Vagina (tissue), 2 donors: ENCODE measurements around the gene RAC2. TPM values are rescaled to one million over a fixed set of nuclear protein-coding genes. Genes with fewer than 3 reads are reported as not detected.

Source experiments
- DNase-seq, 2 donors: peaks; one replicate each; pipeline ENCODE4 v3.0.0-alpha.2; 2017; ENCODE audit errors: extremely low spot score in 2 of 2
- H3K27ac ChIP-seq: fragments of 200-600 bp; sonication (generic); one replicate; pipeline ENCODE4 v1.5.1; 2019
- H3K27me3 ChIP-seq: fragments of 200-600 bp; sonication (generic); one replicate; pipeline ENCODE4 v1.5.1; 2019
- H3K36me3 ChIP-seq, 2 donors: fragments of 200-600 bp; sonication (generic); one replicate each; pipeline ENCODE4 v1.5.1; 2017 to 2019
- H3K4me1 ChIP-seq: fragments of 200-600 bp; sonication (generic); one replicate; pipeline ENCODE4 v1.5.1; 2019
- H3K4me3 ChIP-seq, 2 donors: fragments of 200-600 bp; sonication (generic); 1 replicate in 1 of 2; 2 replicates in 1 of 2; pipeline ENCODE4 v1.5.1; 2016 to 2019
- H3K9me3 ChIP-seq: fragments of 200-600 bp; sonication (generic); one replicate; pipeline ENCODE4 v1.5.1; 2019
- POLR2A ChIP-seq, 2 donors: fragments of 450-650 bp; IDR thresholded peaks; one replicate each; pipeline ENCODE4 v1.6.1; 2017; ENCODE audit warnings: antibody characterized with exemption in 2 of 2, mild to moderate bottlenecking in 2 of 2, moderate library complexity in 2 of 2
- POLR2AphosphoS5 ChIP-seq, 2 donors: sonication (generic); formaldehyde crosslinking; IDR thresholded peaks; one replicate each; pipeline ENCODE4 v1.9.0; 2017; ENCODE audit warnings: antibody characterized with exemption in 2 of 2, mild to moderate bottlenecking in 2 of 2, low read depth in 1 of 2; ENCODE audit not compliant: insufficient read depth in 1 of 2
- intact Hi-C: fragments of 100-400 bp; cut with DNase I; formaldehyde crosslinking; loops from one replicate; pipeline ENCODE4 v1.15.1; 2023
- total RNA-seq: library from RNA; depleted of rRNA; stranded (reverse); fragments of >200 nt; gene quantifications from one replicate; pipeline ENCODE4 v1.2.3, GENCODE V29; 2016
- TF ChIP-seq, protein P1 (sequence below), 3 experiments: fragments of 450-650 bp in 2 of 3; fragments of 200-600 bp in 1 of 3; sonication (generic) in 1 of 3; IDR thresholded peaks; one replicate each; pipeline ENCODE4 v1.5.1; 2017 to 2019; ENCODE audit warnings: antibody characterized with exemption in 3 of 3, mild to moderate bottlenecking in 2 of 3, moderate library complexity in 2 of 3

RAC2 gene
- total RNA-seq, 1 donor from 2014 or later, result 15.7 TPM

DNA sequence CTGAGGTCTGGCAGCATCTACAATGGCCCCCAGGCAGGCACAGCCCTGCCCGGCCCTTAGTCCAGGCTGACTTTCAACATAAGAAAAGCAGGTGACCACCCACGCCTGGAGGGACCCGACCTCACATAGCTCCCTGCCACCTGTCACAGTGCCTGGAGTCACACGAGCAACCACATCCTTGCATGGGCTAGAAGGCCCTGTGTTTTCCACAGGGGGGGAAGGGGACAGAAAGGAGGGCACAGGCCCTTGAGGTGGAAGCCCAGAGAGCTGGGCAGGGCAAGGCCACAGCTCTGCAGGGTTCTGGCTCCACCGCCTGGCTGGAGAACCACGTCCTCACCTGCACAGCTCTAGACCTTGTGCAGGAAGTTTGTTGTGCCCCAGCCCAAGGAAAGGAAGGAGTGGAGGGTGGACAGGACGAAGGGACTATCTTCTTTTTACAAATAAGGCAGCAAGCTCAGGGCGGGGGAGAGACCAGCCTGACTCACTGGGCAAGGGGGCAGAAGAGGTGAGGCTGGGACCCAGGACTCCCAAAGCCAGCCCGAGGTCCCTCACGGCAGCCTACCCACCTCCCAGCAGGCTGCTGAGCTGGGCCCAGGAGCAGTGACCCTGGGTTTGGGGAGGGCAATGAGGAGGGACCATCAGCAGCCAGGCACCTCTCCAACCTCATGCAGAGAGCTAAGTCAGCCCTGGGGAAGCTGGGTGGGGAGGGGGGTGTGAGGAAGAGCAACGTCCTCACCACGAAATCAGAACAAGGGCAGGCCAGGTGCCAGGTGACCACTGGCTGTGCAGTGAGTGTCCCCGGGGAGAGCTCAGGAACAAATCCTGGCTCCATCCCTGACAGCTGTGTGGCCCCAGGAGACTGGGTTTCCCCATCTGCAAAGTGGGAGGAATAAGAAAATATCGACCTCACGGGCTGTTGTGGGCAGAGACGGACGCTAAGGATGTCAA is 60.4 kb downstream of the RAC2 start:
- no peaks in the 10 kb centered on the region for H3K27me3 ChIP-seq
- no peaks in the 10 kb centered on the region for H3K9me3 ChIP-seq
- H3K4me1 ChIP-seq, result peaks cover 49% of the 10 kb centered on the region
- intact Hi-C loops, result no loop called here
- H3K36me3 ChIP-seq, result no peaks in the 10 kb centered on the region
- TF ChIP-seq POLR2A (IDR thresholded peaks at IDR 0.05) (no peak), POLR2AphosphoS5 (IDR thresholded peaks at IDR 0.05; ENCODE audit: insufficient read depth in 1 of 2, low read depth in 1 of 2) (no peak)
- TF ChIP-seq, protein P1, sequence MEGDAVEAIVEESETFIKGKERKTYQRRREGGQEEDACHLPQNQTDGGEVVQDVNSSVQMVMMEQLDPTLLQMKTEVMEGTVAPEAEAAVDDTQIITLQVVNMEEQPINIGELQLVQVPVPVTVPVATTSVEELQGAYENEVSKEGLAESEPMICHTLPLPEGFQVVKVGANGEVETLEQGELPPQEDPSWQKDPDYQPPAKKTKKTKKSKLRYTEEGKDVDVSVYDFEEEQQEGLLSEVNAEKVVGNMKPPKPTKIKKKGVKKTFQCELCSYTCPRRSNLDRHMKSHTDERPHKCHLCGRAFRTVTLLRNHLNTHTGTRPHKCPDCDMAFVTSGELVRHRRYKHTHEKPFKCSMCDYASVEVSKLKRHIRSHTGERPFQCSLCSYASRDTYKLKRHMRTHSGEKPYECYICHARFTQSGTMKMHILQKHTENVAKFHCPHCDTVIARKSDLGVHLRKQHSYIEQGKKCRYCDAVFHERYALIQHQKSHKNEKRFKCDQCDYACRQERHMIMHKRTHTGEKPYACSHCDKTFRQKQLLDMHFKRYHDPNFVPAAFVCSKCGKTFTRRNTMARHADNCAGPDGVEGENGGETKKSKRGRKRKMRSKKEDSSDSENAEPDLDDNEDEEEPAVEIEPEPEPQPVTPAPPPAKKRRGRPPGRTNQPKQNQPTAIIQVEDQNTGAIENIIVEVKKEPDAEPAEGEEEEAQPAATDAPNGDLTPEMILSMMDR (IDR thresholded peaks at IDR 0.05), result no peak
- no peak for DNase-seq
- H3K4me3 ChIP-seq, result no peak overlapping the region
- no peak overlapping the region for H3K27ac ChIP-seq

DNA sequence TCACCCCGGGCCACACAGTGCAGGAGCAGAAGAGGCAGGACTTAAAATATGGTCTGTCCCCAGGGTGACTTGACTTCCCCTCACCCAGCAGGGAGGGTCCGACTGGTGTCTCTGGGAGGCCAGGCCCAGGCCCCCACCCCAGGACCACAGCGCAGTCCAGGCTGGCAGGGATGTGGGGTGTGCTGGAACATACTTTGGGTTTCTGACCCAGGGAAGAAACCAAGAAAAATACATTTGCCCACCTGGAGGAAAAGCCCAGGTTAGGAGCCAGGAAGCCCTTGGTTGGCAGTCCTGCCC is 61.2 kb downstream of the RAC2 start:
- no peak overlapping the region for H3K27ac ChIP-seq
- H3K4me3 ChIP-seq, result no peak overlapping the region
- no peaks in the 10 kb centered on the region for H3K9me3 ChIP-seq
- intact Hi-C loops, result no loop called here
- no peaks in the 10 kb centered on the region for H3K36me3 ChIP-seq
- TF ChIP-seq, protein P1 (IDR thresholded peaks at IDR 0.05), result no peak
- TF ChIP-seq POLR2AphosphoS5 (IDR thresholded peaks at IDR 0.05; ENCODE audit: insufficient read depth in 1 of 2, low read depth in 1 of 2), result no peak
- no peak for TF ChIP-seq POLR2A (IDR thresholded peaks at IDR 0.05)
- DNase-seq, result no peak
- peaks cover 49% of the 10 kb centered on the region for H3K4me1 ChIP-seq
- H3K27me3 ChIP-seq, result no peaks in the 10 kb centered on the region

DNA sequence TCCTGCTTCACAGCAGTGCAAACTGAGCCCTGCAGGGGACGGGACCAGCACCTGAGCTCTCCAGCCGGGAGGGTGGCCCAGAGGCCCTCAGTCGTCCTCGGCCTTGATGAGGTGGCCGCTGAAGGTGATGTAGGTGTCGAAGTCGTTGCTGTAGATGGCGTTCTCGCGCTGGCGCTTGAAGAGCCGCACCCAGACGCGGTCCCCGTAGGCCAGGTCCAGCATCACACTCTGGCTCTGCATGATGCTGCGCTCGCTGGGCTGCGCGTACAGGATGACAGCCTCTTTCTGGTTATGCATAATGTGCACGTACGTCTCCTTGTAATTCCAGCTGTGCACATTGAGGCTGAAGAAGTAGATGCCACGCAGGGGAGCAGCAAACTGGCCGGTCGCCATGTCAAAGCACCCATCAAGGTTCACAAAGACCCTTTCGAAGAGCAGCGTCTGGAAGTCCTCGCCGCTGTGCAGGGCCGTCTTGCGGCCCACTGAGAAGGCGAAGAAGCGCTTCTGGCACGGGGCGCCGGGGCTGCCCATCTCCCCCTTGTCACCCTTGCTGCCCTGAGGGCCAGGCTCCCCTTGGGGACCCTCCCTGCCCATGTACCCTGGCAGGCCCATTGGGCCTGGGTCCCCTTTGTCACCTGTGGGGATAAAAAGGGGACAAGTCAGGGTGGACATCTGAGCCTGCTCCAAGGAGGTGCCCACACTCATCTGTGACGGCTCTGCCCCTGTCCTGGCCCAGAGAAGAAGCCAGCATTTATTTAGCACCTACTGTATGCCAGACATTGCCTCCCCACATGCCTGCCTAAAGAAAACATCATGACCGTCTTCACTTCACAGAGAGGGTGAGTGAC is 61.7 kb downstream of the RAC2 start:
- Histone ChIP-seq H3K9me3 (no peaks in the 10 kb centered on the region), H3K36me3 (no peaks in the 10 kb centered on the region), H3K4me1 (peaks cover 49% of the 10 kb centered on the region), H3K4me3 (no peak overlapping the region), H3K27ac (no peak overlapping the region), H3K27me3 (no peaks in the 10 kb centered on the region)
- DNase-seq, result no peak
- intact Hi-C loops, result no loop called here
- TF ChIP-seq POLR2AphosphoS5 (IDR thresholded peaks at IDR 0.05; ENCODE audit: insufficient read depth in 1 of 2, low read depth in 1 of 2), result no peak
- TF ChIP-seq, protein P1 (IDR thresholded peaks at IDR 0.05), result no peak
- TF ChIP-seq POLR2A (IDR thresholded peaks at IDR 0.05), result no peak

DNA sequence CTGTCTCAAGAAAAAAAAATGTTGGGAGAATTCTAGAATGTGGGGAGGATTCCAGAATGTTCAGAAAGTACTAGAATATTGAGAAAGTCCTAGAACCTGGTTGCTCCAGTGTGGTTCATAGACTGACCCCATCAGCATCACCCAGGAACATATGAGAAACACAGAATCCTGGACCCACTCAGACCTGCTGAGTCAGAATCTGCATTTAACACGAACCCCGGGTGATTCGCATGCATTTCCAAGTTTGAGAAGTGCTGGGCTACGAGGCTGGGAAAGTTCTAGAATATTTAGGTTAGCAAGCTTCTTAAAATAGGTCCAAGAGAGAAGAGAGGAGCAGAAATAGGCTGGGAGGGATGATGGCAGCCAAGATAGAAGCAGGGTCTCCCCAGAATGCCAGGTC is 62.4 kb downstream of the RAC2 start:
- no peak for DNase-seq
- H3K4me1 ChIP-seq, result peaks cover 49% of the 10 kb centered on the region
- intact Hi-C loops, result no loop called here
- H3K36me3 ChIP-seq, result no peaks in the 10 kb centered on the region
- TF ChIP-seq POLR2AphosphoS5 (IDR thresholded peaks at IDR 0.05; ENCODE audit: insufficient read depth in 1 of 2, low read depth in 1 of 2), result no peak
- no peak for TF ChIP-seq POLR2A (IDR thresholded peaks at IDR 0.05)
- TF ChIP-seq, protein P1 (IDR thresholded peaks at IDR 0.05), result no peak
- H3K27ac ChIP-seq, result no peak overlapping the region
- H3K4me3 ChIP-seq, result no peak overlapping the region
- H3K27me3 ChIP-seq, result no peaks in the 10 kb centered on the region
- H3K9me3 ChIP-seq, result no peaks in the 10 kb centered on the region
